PC-9 (cell line): ENCODE data around the gene PSMB7. TPM values are rescaled to one million over a fixed set of nuclear protein-coding genes. Genes with fewer than 3 reads are reported as not detected.

ENCODE experiments used
- BruUV-seq: library from RNA; stranded (reverse); fragments of 400-500 nt; replicated peaks from 2 replicates; lab custom pipeline; 2021; lab: Mats Ljungman, UMichigan
- CTCF ChIA-PET: fragments of 300-600 bp; sonication (Branson Sonifier 250); formaldehyde crosslinking; loops from one replicate; lab custom pipeline; 2022; ENCODE audit warnings: antibody characterized with exemption; lab: Charles Lee
- POLR2A ChIA-PET: fragments of 300-600 bp; sonication (Branson Sonifier 250); formaldehyde crosslinking; loops from one replicate; lab custom pipeline; 2022; ENCODE audit warnings: antibody characterized with exemption; ENCODE audit not compliant: unreplicated experiment; lab: Charles Lee
- DNase-seq, 2 experiments: peaks; one replicate each; pipeline versions ENCODE4 v3.0.0 to v3.0.0-alpha.2; 2015 to 2022; ENCODE audit warnings: mixed read lengths in 1 of 2
- H2AFZ ChIP-seq: fragments of 200-600 bp; sonication (generic); 2 replicates; pipeline ENCODE4 v1.8.1; 2017; ENCODE audit warnings: antibody characterized with exemption
- H3F3A ChIP-seq: fragments of 200-600 bp; sonication (generic); 2 replicates; pipeline ENCODE4 v1.8.1; 2017; ENCODE audit warnings: antibody characterized with exemption, mild to moderate bottlenecking, low read depth; ENCODE audit not compliant: insufficient read depth
- H3K27ac ChIP-seq: fragments of 200-600 bp; sonication (generic); 2 replicates; pipeline ENCODE4 v1.6.1; 2016; ENCODE audit warnings: mixed run types
- H3K27me3 ChIP-seq: fragments of 200-600 bp; sonication (generic); 2 replicates; pipeline ENCODE4 v1.6.1; 2016; ENCODE audit warnings: low read depth, mixed run types; ENCODE audit not compliant: insufficient read depth
- H3K36me3 ChIP-seq: fragments of 200-600 bp; sonication (generic); 2 replicates; pipeline ENCODE4 v1.6.1; 2016; ENCODE audit warnings: low read depth, mixed run types
- H3K4me1 ChIP-seq: fragments of 200-600 bp; sonication (generic); replicated peaks from 2 replicates; pipeline ENCODE4 v1.6.1; 2016; ENCODE audit warnings: mixed run types; ENCODE audit not compliant: insufficient read depth
- H3K4me2 ChIP-seq: fragments of 200-600 bp; sonication (generic); 2 replicates; pipeline ENCODE4 v1.6.1; 2017; ENCODE audit warnings: mixed run types
- H3K4me3 ChIP-seq: fragments of 200-600 bp; sonication (generic); 2 replicates; pipeline ENCODE4 v1.6.1; 2016; ENCODE audit warnings: mixed run types
- H3K79me2 ChIP-seq: fragments of 200-600 bp; sonication (generic); 2 replicates; pipeline ENCODE4 v1.6.1; 2017; ENCODE audit warnings: low read depth, mixed run types
- H3K9me2 ChIP-seq: fragments of 200-600 bp; sonication (generic); 2 replicates; pipeline ENCODE4 v1.8.1; 2017; ENCODE audit warnings: mild to moderate bottlenecking; ENCODE audit not compliant: insufficient read depth
- H3K9me3 ChIP-seq: fragments of 200-600 bp; sonication (generic); 2 replicates; pipeline ENCODE4 v1.8.1; 2016; ENCODE audit warnings: low read depth; ENCODE audit not compliant: insufficient read depth
- H4K20me1 ChIP-seq: fragments of 200-600 bp; sonication (generic); 2 replicates; pipeline ENCODE4 v1.8.1; 2017; ENCODE audit not compliant: insufficient read depth
- EZH2 ChIP-seq: fragments of 200-600 bp; sonication (generic); IDR thresholded peaks from 2 replicates; pipeline ENCODE4 v1.8.0; 2017; ENCODE audit warnings: antibody characterized with exemption, low read depth
- intact Hi-C: fragments of 100-400 bp; cut with micrococcal nuclease; formaldehyde crosslinking; loops from one replicate; pipeline ENCODE4 v1.10.0; 2022; ENCODE audit not compliant: unreplicated experiment
- total RNA-seq: library from RNA; stranded (reverse); gene quantifications from 2 replicates; pipeline ENCODE4 v1.2.3, GENCODE V29; 2021
- TF ChIP-seq, protein P1 (sequence below): fragments of 200-600 bp; sonication (generic); conservative IDR thresholded peaks from 2 replicates; pipeline ENCODE4 v1.6.1; 2017; ENCODE audit warnings: mixed run types, antibody characterized with exemption, mild to moderate bottlenecking, moderate library complexity

The PSMB7 gene
- total RNA-seq, 1 experiment from 2014 or later: 359 TPM

DNA sequence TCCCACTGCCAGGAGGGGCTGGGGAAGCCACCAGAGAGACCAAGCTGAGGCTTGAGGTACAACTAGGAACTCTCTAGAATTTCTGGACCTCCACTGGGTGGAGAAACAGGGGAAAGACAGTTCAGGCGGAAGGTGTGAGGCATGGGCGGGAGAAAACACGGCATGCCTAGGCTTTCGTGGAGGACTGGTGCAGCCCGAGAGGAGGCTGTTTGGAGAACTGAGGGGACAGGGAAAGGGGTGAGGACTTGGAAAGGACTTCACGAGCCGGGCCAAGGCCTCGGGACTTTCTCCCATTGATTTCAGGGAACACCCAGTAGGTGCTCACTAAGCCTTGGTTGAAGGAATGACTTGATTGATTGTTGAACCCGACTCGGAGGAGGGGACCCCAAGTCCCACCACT, 25.5 kb upstream of the PSMB7 start:
- DNase-seq: no peak
- BruUV-seq: no TSS peak
- POLR2A ChIA-PET: interaction anchor here (0.6 kb wide), 1 partner anchor 25 kb away, joined by 5 read pairs; no protein-coding TSS in a partner anchor

DNA sequence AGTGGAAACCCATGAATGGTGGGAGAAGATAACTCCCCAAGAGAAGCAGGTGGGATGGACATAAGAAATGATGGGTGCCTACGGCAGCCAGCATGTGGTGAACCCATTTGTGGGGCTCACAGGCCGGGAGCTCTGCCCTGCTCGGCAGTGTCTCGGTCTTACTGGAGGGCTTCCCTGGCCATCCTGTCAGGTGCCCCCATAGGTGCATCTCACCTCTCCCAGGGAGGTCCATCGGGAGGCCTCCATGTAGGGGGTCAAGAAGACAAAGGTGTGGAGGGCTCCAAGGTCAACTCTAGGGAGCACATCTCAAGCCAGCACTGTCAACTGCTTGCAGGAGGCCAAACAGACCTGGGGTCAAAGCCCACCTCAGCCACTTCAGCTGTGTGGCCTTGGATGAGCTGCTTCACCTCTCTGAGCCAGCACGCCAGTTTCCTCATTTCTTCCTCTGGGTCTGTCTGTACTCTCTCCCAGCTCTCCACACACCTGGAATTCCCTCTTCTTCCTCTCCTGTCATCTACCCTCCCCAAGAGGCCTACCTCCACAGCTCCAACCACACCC, 24.5 kb upstream of the PSMB7 start:
- Histone ChIP-seq H3K79me2 (no peaks in the 10 kb centered on the region), H4K20me1 (no peaks in the 10 kb centered on the region), H3K4me1 (no peaks in the 10 kb centered on the region), H3K27ac (no peak overlapping the region), H3K27me3 (no peaks in the 10 kb centered on the region), H3K36me3 (no peaks in the 10 kb centered on the region), H3K4me2 (no peak overlapping the region), H3K4me3 (no peak overlapping the region), H3F3A (no peaks in the 10 kb centered on the region), H3K9me2 (no peaks in the 10 kb centered on the region), H2AFZ (no peak overlapping the region), H3K9me3 (no peaks in the 10 kb centered on the region)
- no peak for DNase-seq
- no TSS peak for BruUV-seq
- TF ChIP-seq, protein P1, sequence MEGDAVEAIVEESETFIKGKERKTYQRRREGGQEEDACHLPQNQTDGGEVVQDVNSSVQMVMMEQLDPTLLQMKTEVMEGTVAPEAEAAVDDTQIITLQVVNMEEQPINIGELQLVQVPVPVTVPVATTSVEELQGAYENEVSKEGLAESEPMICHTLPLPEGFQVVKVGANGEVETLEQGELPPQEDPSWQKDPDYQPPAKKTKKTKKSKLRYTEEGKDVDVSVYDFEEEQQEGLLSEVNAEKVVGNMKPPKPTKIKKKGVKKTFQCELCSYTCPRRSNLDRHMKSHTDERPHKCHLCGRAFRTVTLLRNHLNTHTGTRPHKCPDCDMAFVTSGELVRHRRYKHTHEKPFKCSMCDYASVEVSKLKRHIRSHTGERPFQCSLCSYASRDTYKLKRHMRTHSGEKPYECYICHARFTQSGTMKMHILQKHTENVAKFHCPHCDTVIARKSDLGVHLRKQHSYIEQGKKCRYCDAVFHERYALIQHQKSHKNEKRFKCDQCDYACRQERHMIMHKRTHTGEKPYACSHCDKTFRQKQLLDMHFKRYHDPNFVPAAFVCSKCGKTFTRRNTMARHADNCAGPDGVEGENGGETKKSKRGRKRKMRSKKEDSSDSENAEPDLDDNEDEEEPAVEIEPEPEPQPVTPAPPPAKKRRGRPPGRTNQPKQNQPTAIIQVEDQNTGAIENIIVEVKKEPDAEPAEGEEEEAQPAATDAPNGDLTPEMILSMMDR: no peak
- TF ChIP-seq EZH2: no peak
- POLR2A ChIA-PET: interaction anchor here (0.6 kb wide), 1 partner anchor 198 kb away, joined by 3 read pairs; no protein-coding TSS in a partner anchor
- intact Hi-C loops: no loop called here
- CTCF ChIA-PET: no interaction called here

More for the DNA sequence above, 25.5 kb upstream of the PSMB7 start:
- CTCF ChIA-PET: no interaction called here
- TF ChIP-seq, protein P1: no peak
- TF ChIP-seq EZH2: no peak
- no peak overlapping the region for H2AFZ ChIP-seq
- H3K36me3 ChIP-seq: no peaks in the 10 kb centered on the region
- H3K27ac ChIP-seq: no peak overlapping the region
- intact Hi-C loops: no loop called here
- H3K9me2 ChIP-seq: no peaks in the 10 kb centered on the region
- H3K4me2 ChIP-seq: no peak overlapping the region
- H3F3A ChIP-seq: peaks cover 5% of the 10 kb centered on the region; the same call in 1 of the 2 replicates
- no peaks in the 10 kb centered on the region for H3K9me3 ChIP-seq
- no peak overlapping the region for H3K4me3 ChIP-seq
- H3K4me1 ChIP-seq: peaks cover 6% of the 10 kb centered on the region
- no peaks in the 10 kb centered on the region for H4K20me1 ChIP-seq
- no peaks in the 10 kb centered on the region for H3K79me2 ChIP-seq
- H3K27me3 ChIP-seq: no peaks in the 10 kb centered on the region

DNA sequence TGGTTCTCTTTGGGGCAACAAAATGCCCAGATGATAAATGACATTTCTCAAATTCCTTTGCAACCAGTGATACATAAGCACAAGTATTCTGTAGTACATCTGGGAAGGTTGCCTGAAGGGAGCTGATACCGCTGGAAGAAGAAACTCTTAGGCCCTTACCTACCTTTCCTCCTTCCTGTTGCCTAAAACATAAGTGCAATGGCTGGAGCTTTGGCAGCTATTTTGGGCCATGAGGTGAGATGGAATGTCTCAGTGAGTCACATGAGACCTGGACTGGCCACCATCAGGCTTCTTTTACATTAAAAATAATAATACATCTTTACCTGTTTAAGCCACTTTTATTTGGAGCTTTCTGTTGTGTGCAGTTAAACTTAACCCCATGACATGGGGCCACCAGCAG, 23.8 kb upstream of the PSMB7 start:
- Histone ChIP-seq H3F3A (no peaks in the 10 kb centered on the region), H3K4me3 (no peak overlapping the region), H3K36me3 (no peaks in the 10 kb centered on the region), H3K27me3 (no peaks in the 10 kb centered on the region), H3K9me3 (no peaks in the 10 kb centered on the region), H3K27ac (no peak overlapping the region), H3K4me2 (no peak overlapping the region), H4K20me1 (no peaks in the 10 kb centered on the region), H2AFZ (no peak overlapping the region), H3K79me2 (no peaks in the 10 kb centered on the region), H3K9me2 (no peaks in the 10 kb centered on the region), H3K4me1 (no peaks in the 10 kb centered on the region)
- BruUV-seq: no TSS peak
- ChIA-PET POLR2A (no interaction called here), CTCF (no interaction called here)
- intact Hi-C loops: no loop called here
- no peak for DNase-seq
- TF ChIP-seq EZH2: no peak
- TF ChIP-seq, protein P1: no peak
